ENCODE measurements around the gene ADCY7. TPM values are rescaled to one million over a fixed set of nuclear protein-coding genes. Genes with fewer than 3 reads are reported as not detected.
"Not testable (repeated sequence)": the region's sequence is repeated elsewhere in the genome, so short reads cannot be mapped to it uniquely, and the experiment has no call there.

The ADCY7 gene
- total RNA-seq, 4 donors from 2014 or later: 14.0 to 38.9 (median 21.4) TPM

DNA sequence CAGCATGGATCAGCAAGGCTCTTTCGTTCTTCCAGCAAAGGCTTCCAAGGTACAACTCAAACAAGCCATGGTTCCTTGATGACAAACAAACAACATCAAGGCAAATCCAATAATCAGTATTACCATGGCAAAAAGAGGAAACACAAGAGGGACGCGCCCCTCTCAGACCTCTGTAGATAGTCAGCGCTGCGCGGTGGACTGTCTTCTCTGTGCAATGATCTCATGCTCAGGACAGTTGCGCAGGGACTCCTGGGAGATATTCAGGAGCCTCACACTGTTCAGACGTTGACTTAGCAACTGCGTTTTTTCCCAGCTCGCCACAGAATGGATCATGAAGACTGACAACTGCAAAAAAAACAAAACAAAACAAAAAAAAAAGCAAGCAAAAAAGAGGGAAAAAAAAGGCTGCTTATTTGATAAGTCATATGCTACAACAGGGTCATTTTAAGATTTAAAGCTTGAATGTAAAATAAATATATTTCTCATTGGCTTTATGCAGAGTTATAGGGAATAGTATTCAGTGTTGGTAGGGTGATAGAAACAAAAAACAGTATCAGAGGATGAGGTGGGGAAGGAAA, 37.1 kb upstream of the ADCY7 start:
- ATAC-seq (ENCODE audit: low FRiP score) (no peak), DNase-seq (ENCODE audit: low spot score) (no peak)
- TF ChIP-seq, protein P1, sequence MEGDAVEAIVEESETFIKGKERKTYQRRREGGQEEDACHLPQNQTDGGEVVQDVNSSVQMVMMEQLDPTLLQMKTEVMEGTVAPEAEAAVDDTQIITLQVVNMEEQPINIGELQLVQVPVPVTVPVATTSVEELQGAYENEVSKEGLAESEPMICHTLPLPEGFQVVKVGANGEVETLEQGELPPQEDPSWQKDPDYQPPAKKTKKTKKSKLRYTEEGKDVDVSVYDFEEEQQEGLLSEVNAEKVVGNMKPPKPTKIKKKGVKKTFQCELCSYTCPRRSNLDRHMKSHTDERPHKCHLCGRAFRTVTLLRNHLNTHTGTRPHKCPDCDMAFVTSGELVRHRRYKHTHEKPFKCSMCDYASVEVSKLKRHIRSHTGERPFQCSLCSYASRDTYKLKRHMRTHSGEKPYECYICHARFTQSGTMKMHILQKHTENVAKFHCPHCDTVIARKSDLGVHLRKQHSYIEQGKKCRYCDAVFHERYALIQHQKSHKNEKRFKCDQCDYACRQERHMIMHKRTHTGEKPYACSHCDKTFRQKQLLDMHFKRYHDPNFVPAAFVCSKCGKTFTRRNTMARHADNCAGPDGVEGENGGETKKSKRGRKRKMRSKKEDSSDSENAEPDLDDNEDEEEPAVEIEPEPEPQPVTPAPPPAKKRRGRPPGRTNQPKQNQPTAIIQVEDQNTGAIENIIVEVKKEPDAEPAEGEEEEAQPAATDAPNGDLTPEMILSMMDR (IDR thresholded peaks at IDR 0.05): no peak

DNA sequence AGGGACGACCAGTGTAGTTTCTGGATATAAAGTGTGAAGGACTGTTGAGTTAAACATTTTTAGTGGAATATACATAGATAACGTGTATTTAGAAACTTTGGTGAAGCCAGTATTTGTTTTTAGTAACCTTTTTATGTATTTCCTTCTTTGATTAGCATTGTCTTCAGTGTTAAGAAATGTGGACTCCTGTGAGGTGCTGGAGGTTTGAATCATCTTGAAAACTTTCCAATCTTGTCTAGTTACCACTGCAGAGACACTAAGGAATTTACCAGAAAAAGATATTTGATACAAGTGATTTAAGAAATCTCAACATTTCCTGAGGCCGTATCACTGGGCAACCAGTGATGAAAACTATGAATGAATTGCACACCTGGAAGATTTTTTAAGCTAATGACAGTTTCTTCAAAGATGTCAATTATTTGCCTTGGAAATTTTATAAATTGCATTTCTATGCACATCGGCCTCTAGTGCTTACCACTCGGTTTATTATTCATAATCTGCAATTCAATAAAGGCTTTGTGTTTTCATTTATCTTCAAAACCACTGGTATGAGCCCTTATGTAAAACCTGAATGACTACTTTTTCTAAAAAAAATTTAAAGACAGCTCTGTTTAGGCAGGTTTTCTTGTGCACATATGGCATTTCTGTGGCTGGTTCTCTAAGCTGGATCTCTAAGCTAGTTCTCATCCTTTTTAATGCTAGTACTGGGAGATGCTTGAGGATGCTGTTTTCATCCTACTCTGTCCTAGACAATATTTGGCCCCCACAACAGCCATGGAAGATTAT, 31.4 kb upstream of the ADCY7 start:
- ATAC-seq (ENCODE audit: low FRiP score) (no peak), DNase-seq (ENCODE audit: low spot score) (no peak)
- TF ChIP-seq, protein P1 (IDR thresholded peaks at IDR 0.05): no peak

DNA sequence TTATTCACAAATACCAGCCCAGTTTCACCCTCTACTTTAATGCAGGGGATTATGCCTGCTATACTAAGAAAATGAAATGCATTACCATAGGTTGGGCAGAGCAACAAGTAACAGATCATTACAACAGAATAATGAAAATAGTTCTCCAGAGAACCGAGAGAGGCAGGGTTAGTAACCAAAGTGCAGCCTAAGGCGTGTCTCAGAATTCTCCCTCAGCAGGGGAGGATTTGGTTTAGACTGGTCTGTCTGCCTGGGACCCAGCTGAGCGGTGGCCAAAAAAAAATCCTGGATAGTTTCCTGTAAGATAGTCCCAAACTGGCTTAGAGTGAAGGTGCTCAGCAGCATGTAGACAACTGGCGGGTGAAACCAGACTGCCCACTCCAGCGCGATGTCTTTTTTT, 30.8 kb upstream of the ADCY7 start:
- no peak for ATAC-seq (ENCODE audit: low FRiP score)
- TF ChIP-seq, protein P1 (IDR thresholded peaks at IDR 0.05): no peak
- no peak for DNase-seq (ENCODE audit: low spot score)

DNA sequence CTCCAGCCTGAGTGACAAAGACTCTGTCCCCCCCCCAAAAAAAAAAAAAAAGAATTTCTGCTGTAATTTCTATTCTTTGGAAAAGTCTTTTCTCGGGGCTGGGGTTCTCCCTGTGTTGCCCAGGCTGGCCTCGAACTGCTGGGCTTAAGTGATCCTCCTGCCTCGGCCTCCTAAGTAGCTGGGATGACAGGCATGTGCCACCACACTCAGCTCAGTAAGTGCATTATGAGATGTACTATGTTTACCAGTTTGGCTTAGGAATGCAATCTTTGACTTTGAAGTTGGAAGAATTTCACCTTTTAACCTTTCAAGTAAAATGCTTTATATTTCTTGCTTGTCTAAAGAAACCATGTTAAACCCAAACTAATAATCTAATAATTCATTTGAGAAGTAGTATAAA, 28.0 kb upstream of the ADCY7 start:
- DNase-seq (ENCODE audit: low spot score) (no peak), ATAC-seq (ENCODE audit: low FRiP score) (no peak)
- TF ChIP-seq, protein P1 (IDR thresholded peaks at IDR 0.05): no peak

DNA sequence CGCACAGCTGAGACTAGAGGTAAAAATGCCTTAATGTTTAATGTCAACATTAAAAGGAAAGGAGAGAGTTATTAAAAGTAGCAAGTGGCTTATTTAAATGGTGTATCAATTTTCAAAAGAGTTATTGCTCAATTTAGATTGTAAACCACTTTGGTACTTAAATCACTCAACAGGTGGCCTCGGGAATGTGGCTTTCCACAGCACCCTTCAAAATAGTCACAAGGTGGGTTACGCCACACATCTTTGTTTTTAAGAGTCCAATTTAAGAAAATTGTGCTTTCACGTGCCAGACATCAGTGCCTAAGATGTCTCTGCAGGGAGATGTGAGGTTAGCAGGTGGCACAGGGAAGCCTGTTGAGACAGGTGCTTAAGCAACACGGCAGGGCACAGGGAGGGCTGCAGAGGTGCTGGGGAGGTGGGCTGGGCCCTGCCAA, 27.5 kb upstream of the ADCY7 start:
- no peak for ATAC-seq (ENCODE audit: low FRiP score)
- DNase-seq (ENCODE audit: low spot score): no peak
- TF ChIP-seq, protein P1 (IDR thresholded peaks at IDR 0.05): no peak

DNA sequence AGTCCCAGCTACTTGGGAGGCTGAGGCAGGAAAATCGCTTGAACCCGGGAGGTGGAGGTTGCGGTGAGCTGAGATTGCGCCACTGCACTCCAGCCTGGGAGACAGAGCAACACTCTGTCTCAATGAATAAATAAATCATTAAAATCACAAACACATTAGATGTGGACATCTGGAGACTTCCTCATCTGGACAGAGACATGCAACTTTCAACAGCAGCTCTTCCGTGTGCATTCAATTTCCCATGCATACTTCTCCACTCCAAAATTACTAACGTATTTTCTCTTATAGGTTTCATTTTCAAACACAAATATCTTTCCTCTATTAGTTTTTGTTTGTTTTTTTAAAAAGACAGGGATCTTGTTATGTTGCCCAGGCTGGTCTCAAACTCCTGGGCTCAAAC, 23.3 kb upstream of the ADCY7 start:
- not testable (repeated sequence) for DNase-seq (ENCODE audit: low spot score); ATAC-seq (ENCODE audit: low FRiP score)

DNA sequence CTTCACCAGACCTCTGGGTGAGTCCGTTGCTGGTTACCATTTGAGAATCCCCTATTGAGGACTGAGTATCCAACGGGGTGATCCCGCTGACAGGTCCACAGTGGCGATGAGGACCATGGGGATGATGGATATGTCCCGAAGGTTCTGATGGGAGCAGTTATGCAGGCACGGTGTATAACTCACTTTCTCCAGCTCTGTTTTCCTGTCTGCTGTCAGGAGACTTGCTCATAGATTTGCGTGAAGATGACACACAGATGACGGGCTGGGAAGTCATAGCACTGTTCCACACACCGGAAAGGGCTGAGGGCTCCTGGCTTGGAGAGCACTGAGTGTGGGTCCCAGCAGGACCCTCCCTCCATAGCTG, 22.2 kb upstream of the ADCY7 start:
- TF ChIP-seq, protein P1 (IDR thresholded peaks at IDR 0.05): no peak
- ATAC-seq (ENCODE audit: low FRiP score) (no peak), DNase-seq (ENCODE audit: low spot score) (no peak)

All from omental fat pad (tissue), 4 donors.